Activated CD8-positive, alpha-beta memory T cell treated with anti-CD3 and anti-CD28 coated beads for 4 hours (primary cell): ENCODE measurements around the gene NEDD8.

ENCODE experiments used
- DNase-seq, 2 donors: peaks; one replicate each; pipeline ENCODE4 v3.0.0-alpha.2; 2020; ENCODE audit warnings: low read depth in 2 of 2

NEDD8 gene

DNA sequence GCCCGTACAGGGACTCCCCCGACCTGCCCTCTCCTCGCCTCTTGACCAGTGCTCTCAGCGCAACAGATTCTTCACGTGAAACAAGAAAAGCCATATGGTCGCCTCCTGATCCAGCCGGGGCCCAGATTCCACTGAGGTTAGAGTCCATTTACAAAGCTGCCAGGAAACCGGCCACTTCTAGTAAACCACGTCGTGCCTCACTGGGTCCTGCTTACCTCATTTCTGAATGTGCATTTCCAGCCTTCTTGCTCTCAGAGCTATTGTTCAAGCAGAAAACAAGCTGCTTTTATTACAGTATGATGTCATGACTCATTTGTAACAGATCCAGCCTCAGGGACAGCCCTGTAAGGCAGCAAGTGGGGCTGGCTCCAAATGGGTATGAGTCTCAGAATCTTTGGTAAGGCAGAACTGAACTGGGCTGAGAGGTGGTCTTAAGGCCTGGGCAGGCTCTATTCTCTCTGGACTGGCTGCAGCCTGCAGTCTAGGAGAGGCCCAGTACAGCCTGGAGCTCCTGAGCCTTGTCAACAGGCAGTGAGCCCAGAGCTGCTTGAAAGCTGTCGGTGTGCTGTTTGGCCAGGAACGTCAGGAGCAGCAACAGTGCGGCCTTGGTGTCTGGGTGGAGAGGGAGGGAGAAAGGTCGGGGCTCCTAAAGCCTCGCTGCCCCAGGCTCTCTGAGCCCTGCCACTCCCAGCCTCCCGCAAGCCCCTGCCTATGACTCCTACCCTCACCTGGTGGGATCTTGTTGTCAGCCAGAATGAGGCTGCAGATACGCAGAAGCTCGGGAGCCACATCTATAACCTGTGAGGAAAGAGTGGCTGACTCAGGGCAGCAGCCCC is 52.0 kb downstream of the NEDD8 start:
- no peak for DNase-seq

DNA sequence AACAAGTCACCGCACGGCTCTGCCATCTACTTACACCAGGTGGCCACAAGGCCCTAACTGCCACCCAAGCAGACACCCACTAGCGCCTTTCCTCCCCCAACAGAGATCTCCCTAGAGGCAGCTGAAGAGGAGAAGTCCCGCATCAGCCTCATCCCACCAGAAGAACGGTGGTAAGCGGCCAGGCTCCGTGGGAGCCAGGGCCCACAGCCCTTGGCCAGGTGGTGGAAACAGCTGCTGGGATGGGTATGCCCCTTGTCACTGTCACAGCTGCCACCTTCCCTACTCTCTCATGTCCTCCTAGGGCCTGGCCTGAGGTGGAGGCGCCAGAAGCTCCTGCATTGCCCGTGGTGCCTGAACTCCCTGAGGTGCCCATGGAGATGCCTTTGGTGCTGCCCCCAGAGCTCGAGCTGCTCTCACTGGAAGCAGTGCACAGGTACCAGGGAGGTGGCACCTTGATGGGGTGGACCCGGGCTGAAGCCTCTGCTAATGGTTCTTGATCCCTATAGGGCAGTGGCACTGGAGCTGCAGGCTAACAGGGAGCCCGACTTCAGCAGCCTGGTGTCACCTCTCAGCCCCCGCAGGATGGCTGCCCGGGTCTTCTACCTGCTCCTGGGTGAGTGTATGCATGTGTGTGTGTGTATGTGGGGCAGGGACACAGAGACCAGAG is 52.7 kb downstream of the NEDD8 start:
- DNase-seq, result no peak

DNA sequence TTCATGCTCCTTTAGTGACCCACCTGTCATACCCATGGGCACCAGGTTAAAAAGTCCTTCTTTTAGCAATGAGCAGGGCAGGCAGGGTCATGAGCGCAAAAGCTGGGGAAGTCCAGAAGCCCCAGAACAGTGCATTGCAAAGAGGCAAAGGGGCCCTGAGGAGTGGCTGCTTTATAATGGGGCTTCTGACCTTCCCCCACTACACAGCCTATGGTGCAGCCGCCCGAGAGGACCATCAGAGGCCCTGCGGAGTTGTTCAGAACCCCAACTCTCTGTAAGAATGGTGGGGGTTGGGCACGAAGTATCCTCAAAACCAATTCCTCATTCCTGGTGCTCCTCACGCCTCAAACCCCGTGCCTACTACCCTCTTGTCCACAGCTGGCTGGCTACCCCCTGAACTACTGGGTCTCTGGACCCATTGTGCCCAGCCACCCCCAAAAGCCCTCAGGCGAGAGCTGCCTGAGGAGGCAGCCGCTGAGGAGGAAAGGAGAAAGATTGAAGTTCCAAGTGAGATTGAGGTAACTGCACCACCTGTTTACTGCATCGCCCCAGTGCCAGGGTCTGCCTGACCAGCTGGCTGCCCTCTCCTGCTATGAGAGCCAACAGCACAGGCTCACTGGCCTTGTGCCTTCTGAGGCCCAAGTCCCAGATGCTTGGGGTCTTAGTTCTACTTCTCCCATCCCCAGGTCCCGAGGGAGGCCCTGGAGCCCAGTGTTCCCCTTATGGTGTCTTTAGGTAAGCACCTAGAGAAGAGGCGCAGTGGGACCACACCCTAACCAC is 53.6 kb downstream of the NEDD8 start:
- DNase-seq, result no peak

DNA sequence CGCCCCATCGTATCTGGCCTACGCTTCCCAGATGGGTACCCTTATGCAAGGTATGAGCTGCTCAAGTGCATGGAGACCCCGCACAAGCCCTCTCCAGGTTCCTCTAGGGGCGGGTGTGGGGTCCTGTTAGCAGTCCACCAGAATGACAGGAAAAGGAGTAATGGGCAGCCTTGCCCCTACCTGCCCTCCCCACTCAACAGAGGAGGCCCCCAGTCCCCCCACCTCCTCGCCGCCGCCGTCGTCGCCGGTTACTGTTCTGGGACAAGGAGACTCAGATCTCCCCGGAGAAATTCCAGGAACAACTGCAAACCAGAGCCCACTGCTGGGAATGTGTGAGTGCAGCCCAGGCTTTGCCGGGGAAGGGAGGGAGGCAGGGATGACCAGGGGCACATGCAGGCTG is 54.3 kb downstream of the NEDD8 start:
- no peak for DNase-seq

DNA sequence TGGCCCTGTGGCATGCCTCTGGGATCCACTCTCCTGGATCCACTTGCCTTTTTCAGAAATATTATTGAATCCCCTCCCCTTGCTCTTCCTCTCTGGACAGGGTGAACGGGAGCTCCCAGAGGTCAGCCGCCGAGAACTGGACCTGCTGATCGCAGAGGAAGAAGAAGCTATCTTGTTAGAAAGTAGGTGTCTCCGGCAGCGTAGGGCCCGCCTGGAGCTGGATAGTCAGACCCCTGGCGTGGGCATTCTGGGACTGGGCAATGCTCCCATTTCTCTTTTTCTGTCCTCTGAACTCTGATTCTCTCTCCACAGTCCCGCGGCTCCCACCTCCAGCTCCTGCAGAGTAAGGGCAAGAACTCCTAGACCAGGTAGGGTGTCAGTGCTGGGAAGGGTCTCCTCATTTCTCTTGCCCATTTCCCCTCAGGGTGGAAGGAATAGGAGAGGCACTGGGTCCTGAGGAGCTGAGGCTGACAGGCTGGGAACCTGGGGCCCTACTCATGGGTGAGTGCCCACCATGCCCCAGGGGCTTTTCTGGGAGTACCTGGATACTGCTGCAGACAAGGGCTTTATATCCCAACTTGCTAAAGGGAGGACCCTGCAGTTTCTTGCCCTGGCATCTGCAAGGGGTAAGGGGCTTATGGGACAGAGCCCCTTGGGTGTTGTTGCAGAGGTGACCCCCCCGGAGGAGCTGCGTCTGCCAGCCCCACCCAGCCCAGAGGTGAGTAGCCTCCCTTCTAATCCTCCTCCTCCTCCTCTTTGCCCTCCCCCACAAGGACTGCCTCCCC is 54.9 kb downstream of the NEDD8 start:
- no peak for DNase-seq

DNA sequence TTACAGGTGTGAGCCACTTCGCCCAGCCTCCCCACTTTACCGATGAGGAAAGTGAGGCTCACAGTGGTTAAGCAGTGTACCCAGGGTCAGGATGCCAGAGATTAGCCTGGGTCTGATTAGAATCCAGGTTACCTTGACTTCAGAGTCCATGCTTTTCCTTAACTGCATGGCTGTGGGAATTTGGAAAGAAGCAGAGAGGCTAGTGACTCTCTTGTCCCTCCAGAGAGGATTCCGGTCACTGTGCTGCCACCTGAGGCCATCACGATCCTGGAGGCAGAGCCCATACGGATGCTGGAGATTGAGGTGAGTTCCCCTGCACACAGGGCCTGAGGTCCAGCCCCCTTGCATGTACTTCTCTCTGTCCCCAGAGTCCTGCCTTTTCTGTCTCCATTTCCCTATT is 55.6 kb downstream of the NEDD8 start:
- no peak for DNase-seq

DNA sequence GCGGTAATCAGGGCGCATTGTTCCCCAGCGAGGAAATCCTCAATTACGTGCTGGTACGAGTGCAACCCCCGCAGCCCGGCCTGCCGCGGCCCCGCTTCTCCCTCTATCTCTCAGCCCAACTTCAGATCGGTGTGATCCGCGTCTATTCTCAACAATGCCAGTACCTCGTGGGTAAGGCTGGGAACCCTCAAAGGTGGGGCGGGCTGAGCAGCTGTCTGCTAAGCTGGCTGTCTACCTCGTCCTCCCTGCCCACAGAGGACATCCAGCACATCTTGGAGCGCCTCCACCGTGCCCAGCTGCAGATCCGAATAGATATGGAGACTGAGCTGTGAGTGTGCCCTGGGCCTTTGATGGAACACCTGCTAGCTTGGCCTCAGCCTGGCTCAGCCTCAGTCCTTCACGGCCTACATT is 59.3 kb downstream of the NEDD8 start:
- DNase-seq, result no peak

DNA sequence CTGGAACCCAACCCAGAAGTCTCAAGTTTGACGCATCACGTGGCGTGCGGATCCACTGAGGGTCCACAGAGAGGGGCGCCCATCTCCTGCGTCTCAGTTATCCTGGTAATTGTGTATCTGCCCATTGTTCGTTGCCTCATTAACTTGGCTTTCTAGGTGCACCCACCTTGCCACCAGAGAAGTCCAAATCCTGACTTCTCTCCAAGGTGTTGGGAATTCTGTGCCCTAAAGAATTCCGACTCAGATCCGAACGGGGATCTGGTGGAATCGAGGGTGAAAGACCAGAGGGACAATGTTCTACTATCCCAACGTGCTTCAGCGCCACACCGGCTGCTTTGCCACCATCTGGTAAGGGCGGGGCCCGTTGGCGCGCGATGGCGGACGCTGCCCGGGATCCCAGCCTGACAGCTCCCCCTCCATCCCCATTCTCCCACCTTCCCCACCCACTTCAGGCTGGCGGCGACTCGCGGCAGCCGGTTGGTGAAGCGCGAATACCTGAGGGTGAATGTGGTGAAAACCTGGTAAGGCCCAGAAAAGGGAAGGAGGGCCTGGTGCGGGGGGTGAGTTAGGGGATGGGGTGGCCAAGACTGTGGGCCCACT is 59.8 kb downstream of the NEDD8 start:
- no peak for DNase-seq

DNA sequence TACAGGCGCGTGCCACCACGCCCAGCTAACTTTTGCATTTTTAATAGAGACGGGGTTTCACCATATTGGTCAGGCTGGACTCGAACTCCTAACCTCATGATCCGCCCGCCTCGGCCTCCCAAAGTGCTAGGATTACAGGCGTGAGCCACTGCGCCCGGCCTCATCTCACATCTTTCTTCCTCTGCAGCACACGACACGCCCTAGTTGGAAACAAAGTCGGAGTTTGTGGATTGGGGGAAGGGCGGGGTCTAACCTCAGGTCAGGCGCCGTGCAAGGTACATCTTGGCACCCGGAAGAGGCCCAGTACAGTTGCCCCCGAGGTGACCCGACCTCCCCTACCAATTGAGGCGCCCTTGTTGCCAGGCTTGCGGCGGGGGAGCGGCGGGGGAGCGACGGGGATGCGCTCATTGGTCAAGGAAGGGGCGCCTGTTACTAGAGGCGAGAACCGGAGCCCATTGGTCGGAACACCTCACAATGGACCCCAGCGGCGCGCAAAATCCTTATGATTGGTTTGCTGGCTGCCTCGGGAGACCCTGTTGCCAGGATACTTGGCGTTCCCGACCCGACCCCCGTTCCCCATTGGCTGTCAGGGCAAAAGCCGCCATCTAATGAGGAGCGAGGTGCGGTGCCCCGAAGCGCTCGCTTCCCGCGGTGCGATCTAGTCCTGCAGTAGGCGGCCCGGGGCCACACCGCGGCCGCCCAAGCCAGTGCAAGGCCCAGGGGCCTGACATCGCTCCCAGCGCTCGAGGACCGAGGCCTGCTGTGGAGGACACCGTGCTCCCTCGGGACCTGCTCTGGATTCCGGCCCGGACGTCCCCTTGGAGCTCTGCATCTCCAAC is 60.5 kb downstream of the NEDD8 start, which contains the start of gene REC8:
REC8 (plus strand) TSS at position 659 of the 839 bp plus-strand sequence. CDS start 473 bp downstream, outside the sequence.
- DNase-seq, result peak; percentile 42 to 44

DNA sequence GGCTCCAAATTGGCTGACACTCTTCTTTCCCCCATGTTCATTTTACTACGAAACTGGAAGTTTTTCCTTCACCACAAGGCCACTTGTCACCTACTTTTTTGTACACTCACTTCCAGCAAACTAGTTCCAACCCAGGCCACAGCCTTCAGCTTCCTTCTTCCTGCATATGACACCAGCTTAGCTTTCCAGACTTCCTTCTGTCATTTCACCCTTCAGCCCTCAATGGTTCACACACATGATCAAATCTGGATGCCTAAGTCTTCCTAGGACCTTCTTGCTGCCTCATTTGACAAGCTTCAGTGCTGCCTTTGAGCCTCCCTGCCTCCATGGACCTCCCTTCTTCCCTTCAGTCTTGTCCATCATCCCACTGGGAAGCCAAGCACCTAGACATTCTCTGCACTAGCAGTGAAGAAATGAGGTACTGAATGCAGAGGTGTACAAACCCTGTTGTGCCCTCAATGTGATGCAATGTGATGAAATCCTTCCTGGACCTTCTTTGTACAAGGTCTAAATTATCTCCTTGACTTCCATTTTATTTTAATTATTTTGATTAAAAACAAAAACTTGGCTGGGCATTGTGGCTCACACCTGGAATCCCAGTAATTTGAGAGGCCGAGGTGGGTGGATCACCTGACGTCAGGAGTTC is 64.6 kb downstream of the NEDD8 start:
- no peak for DNase-seq
